ENCODE data around the gene GARNL3. TPM values are rescaled to one million over a fixed set of nuclear protein-coding genes. Genes with fewer than 3 reads are reported as not detected.

Gene GARNL3
- total RNA-seq, 1 donor from 2014 or later, result 162 TPM

DNA sequence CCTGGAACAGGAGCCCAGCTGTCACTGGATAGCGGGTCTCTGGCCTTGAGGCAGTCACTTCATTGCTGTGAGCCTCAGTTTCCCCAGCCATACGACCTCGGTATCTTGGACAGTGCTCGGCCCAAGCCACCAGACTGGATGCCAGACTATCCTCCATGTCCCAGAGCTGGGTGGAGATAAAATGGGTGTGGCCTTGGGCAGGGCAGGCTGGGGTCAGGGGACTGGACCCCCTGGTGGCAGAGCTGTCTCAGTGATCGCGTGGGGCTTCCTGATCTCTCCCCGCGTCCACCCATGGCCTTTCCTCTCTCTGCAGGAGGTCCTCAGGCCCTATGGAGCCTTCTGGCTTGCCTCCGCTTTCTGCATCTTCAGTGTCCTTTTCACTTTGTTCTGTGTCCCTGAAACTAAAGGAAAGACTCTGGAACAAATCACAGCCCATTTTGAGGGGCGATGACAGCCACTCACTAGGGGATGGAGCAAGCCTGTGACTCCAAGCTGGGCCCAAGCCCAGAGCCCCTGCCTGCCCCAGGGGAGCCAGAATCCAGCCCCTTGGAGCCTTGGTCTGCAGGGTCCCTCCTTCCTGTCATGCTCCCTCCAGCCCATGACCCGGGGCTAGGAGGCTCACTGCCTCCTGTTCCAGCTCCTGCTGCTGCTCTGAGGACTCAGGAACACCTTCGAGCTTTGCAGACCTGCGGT lies 142.4 kb downstream of the GARNL3 start:
- Histone ChIP-seq H3K4me1 (no peaks in the 10 kb centered on the region), H3K27ac (no peak overlapping the region), H3K4me3 (no peak overlapping the region), H3K36me3 (peaks cover 21 to 44% of the 10 kb centered on the region in 2 donors), H3K9me3 (no peaks in the 10 kb centered on the region), H3K27me3 (no peaks in the 10 kb centered on the region)
- DNase-seq (ENCODE audit: low spot score in 2 of 2), result no peak
- intact Hi-C loops (cut with DNase I), result no loop called here
- TF ChIP-seq, protein P1, sequence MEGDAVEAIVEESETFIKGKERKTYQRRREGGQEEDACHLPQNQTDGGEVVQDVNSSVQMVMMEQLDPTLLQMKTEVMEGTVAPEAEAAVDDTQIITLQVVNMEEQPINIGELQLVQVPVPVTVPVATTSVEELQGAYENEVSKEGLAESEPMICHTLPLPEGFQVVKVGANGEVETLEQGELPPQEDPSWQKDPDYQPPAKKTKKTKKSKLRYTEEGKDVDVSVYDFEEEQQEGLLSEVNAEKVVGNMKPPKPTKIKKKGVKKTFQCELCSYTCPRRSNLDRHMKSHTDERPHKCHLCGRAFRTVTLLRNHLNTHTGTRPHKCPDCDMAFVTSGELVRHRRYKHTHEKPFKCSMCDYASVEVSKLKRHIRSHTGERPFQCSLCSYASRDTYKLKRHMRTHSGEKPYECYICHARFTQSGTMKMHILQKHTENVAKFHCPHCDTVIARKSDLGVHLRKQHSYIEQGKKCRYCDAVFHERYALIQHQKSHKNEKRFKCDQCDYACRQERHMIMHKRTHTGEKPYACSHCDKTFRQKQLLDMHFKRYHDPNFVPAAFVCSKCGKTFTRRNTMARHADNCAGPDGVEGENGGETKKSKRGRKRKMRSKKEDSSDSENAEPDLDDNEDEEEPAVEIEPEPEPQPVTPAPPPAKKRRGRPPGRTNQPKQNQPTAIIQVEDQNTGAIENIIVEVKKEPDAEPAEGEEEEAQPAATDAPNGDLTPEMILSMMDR (IDR thresholded peaks at IDR 0.05), result no peak

DNA sequence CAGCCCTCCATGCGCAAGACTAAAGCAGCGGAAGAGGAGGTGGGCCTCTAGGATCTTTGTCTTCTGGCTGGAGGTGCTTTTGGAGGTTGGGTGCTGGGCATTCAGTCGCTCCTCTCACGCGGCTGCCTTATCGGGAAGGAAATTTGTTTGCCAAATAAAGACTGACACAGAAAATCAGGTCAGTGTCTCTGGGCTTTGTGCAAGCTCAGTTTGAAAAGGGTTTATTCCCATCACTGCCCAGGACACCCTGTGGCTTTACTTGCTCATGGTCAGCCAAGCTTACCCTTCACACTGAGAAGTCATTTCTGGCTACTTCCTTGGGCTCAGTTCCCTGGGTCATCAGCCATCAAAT lies 142.9 kb downstream of the GARNL3 start:
- intact Hi-C loops (cut with DNase I), result no loop called here
- TF ChIP-seq, protein P1 (IDR thresholded peaks at IDR 0.05), result no peak
- Histone ChIP-seq H3K4me3 (no peak overlapping the region), H3K4me1 (no peaks in the 10 kb centered on the region), H3K36me3 (peaks cover 21 to 40% of the 10 kb centered on the region in 2 donors), H3K27me3 (no peaks in the 10 kb centered on the region), H3K9me3 (no peaks in the 10 kb centered on the region), H3K27ac (no peak overlapping the region)
- DNase-seq (ENCODE audit: low spot score in 2 of 2), result no peak

DNA sequence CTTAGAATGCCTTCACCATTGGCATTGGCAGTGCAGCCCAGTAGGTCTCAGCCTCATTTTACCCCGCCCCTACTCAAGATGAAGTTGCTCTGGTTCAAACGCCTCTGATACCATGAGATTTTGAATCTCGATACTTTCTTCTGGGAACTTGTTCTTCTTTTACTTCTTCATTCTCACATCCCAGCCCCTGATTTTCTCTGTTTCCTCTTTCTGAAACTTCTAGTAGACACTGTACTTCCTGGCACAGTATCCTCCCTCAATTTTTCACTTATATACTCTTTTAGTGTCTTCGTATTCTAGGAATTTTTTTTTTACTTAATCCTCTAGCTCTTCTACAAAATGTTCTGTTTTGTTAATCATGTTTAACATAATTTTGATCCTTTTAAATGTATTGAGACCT lies 146.5 kb downstream of the GARNL3 start:
- DNase-seq (ENCODE audit: low spot score in 2 of 2), result no peak
- Histone ChIP-seq H3K27me3 (no peaks in the 10 kb centered on the region), H3K36me3 (peaks cover 2 to 15% of the 10 kb centered on the region in 2 donors), H3K4me1 (no peaks in the 10 kb centered on the region), H3K27ac (no peak overlapping the region), H3K9me3 (no peaks in the 10 kb centered on the region), H3K4me3 (no peak overlapping the region)
- TF ChIP-seq, protein P1 (IDR thresholded peaks at IDR 0.05), result no peak
- intact Hi-C loops (cut with DNase I), result no loop called here

DNA sequence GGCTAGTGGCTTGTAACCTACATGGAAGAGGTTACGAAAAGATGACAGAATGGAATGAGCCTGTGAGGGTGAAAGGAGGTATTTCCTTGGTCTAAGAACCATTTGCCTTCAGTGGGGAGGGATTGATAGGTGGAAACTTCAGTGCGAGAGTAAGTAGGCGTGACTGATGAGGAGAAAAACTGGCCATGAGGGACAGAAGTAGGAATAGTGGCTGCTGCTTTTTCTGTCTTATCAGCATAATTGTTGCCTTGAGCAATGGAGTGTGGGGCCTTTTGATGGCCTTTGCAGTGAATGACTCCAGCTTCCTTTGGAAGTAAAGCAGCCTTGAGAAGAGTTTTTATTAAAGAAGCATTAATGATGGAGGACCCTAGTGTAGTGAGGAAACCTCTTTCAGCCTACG lies 150.6 kb downstream of the GARNL3 start:
- Histone ChIP-seq H3K9me3 (no peaks in the 10 kb centered on the region), H3K36me3 (no peaks in the 10 kb centered on the region), H3K4me3 (no peak overlapping the region), H3K4me1 (no peaks in the 10 kb centered on the region), H3K27me3 (no peaks in the 10 kb centered on the region), H3K27ac (no peak overlapping the region)
- intact Hi-C loops (cut with DNase I), result no loop called here
- TF ChIP-seq, protein P1 (IDR thresholded peaks at IDR 0.05), result no peak
- DNase-seq (ENCODE audit: low spot score in 2 of 2), result no peak

DNA sequence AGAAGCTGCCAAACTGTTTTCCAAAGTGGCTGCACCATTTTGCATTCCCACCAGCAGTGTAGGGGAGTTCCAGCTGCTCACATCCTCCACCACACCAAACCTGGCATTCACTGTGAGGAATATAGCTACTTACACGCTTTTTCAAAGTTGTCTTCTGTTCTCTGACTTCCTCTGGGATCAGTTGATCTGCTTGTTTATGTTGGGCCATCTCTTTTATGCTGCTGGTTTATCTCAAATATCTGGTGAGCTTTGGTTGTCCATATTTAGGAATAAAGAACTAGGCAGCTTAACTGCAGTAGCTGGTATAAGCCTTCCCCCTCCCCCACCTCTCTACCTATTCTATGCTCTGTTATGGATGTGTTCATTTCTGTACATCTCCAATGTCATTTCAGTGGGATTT lies 151.1 kb downstream of the GARNL3 start:
- H3K27me3 ChIP-seq, result no peaks in the 10 kb centered on the region
- H3K4me1 ChIP-seq, result no peaks in the 10 kb centered on the region
- no peaks in the 10 kb centered on the region for H3K9me3 ChIP-seq
- no peak overlapping the region for H3K4me3 ChIP-seq
- TF ChIP-seq, protein P1 (IDR thresholded peaks at IDR 0.05), result no peak
- H3K27ac ChIP-seq, result no peak overlapping the region
- no peak for DNase-seq (ENCODE audit: low spot score in 2 of 2)
- intact Hi-C loops (cut with DNase I), result no loop called here
- H3K36me3 ChIP-seq, result no peaks in the 10 kb centered on the region
